Fibroblast of skin of scalp (primary cell): Measurements from ENCODE around the gene SLC38A1.

ENCODE experiments used
- DNase-seq: peaks from one replicate; pipeline ENCODE4 v3.0.0-alpha.2; 2013

The SLC38A1 gene

DNA sequence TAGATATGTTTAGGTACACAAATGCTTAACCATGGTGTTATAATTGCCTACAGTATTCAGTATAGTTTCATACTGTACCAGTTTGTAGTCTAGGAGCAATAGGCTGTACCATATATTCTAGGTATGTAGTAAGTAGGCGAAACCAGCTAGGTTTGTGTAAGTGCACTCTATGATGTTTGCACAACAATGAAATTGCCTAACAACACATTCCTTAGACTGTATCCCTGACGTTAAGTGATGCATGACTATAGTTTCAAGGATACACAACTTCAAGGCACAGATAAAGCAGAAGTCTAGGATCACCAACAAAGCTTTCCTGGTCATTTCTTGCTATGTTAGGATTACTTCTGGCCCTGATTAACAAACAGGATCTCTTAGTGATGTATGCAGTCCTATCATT lies 135.1 kb downstream of the SLC38A1 start:
- no peak for DNase-seq
